ENCODE results near the gene HHATL.

Gene HHATL

DNA sequence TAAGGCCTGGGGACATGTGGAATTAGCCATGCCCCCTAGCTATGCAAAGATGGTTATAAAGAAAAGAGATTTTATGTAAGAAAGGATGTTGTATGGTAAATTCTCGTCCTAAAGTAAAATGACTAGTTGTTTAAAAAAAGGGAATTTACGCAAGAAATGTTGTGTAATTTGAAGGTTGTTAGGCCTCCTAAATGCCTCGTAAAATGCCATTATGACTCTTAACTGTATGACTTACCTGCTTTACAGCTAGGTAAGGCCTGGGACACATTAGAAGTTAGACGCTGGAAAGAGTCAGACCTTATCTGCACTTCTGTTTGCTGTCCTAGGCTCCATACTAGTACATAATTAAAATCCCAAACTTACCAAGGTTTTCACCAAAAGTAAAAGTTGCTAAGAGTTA is 17.5 kb upstream of the HHATL start:
- TF ChIP-seq GFI1B (tag by site-specific recombination; IDR thresholded peaks at IDR 0.05) (no peak), KLF9 (tag by site-specific recombination; IDR thresholded peaks at IDR 0.05; ENCODE audit: low read depth) (no peak), ZBTB48 (tag by site-specific recombination; IDR thresholded peaks at IDR 0.05) (no peak), ZNF664 (tag by site-specific recombination; IDR thresholded peaks at IDR 0.05) (peak; percentile 13; the same call in 1 of the 2 replicates), ZSCAN30 (tag by site-specific recombination; IDR thresholded peaks at IDR 0.05) (no peak)
- TF ChIP-seq, protein P1, sequence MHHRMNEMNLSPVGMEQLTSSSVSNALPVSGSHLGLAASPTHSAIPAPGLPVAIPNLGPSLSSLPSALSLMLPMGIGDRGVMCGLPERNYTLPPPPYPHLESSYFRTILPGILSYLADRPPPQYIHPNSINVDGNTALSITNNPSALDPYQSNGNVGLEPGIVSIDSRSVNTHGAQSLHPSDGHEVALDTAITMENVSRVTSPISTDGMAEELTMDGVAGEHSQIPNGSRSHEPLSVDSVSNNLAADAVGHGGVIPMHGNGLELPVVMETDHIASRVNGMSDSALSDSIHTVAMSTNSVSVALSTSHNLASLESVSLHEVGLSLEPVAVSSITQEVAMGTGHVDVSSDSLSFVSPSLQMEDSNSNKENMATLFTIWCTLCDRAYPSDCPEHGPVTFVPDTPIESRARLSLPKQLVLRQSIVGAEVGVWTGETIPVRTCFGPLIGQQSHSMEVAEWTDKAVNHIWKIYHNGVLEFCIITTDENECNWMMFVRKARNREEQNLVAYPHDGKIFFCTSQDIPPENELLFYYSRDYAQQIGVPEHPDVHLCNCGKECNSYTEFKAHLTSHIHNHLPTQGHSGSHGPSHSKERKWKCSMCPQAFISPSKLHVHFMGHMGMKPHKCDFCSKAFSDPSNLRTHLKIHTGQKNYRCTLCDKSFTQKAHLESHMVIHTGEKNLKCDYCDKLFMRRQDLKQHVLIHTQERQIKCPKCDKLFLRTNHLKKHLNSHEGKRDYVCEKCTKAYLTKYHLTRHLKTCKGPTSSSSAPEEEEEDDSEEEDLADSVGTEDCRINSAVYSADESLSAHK (tag by site-specific recombination; IDR thresholded peaks at IDR 0.05): no peak
- TF ChIP-seq, protein P2, sequence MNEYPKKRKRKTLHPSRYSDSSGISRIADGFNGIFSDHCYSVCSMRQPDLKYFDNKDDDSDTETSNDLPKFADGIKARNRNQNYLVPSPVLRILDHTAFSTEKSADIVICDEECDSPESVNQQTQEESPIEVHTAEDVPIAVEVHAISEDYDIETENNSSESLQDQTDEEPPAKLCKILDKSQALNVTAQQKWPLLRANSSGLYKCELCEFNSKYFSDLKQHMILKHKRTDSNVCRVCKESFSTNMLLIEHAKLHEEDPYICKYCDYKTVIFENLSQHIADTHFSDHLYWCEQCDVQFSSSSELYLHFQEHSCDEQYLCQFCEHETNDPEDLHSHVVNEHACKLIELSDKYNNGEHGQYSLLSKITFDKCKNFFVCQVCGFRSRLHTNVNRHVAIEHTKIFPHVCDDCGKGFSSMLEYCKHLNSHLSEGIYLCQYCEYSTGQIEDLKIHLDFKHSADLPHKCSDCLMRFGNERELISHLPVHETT (tag by site-specific recombination; IDR thresholded peaks at IDR 0.05): no peak
- CTCF ChIA-PET: interaction anchor here (0.6 kb wide), 1 partner anchor 221 kb away, joined by 3 read pairs; no protein-coding TSS in a partner anchor
- Histone ChIP-seq H3K4me3 (ENCODE audit: low read depth, low read length) (no peak overlapping the region), H3K36me3 (ENCODE audit: control insufficient read depth in 2 of 2, insufficient read depth in 1 of 2, low read length in 2 of 2) (no peaks in the 10 kb centered on the region), H3K9me3 (ENCODE audit: control insufficient read depth, insufficient read depth, low read depth, low read length) (no peaks in the 10 kb centered on the region), H3K27ac (ENCODE audit: extremely low read depth, low read depth, low read length) (no peak overlapping the region), H3K4me1 (ENCODE audit: control insufficient read depth, insufficient read depth, low read length) (no peaks in the 10 kb centered on the region)
- POLR2A ChIA-PET: no interaction called here

GRCh38 chr3:42719002-42719401 is 16.4 kb upstream of the HHATL start:
- Histone ChIP-seq H3K9me3 (ENCODE audit: control insufficient read depth, insufficient read depth, low read depth, low read length) (no peaks in the 10 kb centered on the region), H3K27ac (ENCODE audit: extremely low read depth, low read depth, low read length) (no peak overlapping the region), H3K4me1 (ENCODE audit: control insufficient read depth, insufficient read depth, low read length) (no peaks in the 10 kb centered on the region), H3K36me3 (ENCODE audit: control insufficient read depth in 2 of 2, insufficient read depth in 1 of 2, low read length in 2 of 2) (no peaks in the 10 kb centered on the region), H3K4me3 (ENCODE audit: low read depth, low read length) (no peak overlapping the region)
- TF ChIP-seq ZBTB49 (tag by site-specific recombination; IDR thresholded peaks at IDR 0.05; ENCODE audit: low read depth) (no peak), KLF16 (tag by site-specific recombination; IDR thresholded peaks at IDR 0.05) (no peak), ZNF223 (tag by site-specific recombination; IDR thresholded peaks at IDR 0.05) (no peak), ZBTB1 (tag by site-specific recombination; IDR thresholded peaks at IDR 0.05) (no peak), ZNF777 (tag by site-specific recombination; IDR thresholded peaks at IDR 0.05; ENCODE audit: borderline replicate concordance) (no peak), ZEB2 (tag by site-specific recombination; IDR thresholded peaks at IDR 0.05) (no peak), PATZ1 (tag by site-specific recombination; IDR thresholded peaks at IDR 0.05) (no peak), SCRT2 (tag by site-specific recombination; IDR thresholded peaks at IDR 0.05) (no peak), BCL11A (tag by site-specific recombination; IDR thresholded peaks at IDR 0.05; ENCODE audit: low read depth) (no peak), SETDB1 (IDR thresholded peaks at IDR 0.05; ENCODE audit: insufficient read length, low read length) (no peak), ZNF324 (tag by site-specific recombination; IDR thresholded peaks at IDR 0.05) (no peak)
- TF ChIP-seq, protein P3, sequence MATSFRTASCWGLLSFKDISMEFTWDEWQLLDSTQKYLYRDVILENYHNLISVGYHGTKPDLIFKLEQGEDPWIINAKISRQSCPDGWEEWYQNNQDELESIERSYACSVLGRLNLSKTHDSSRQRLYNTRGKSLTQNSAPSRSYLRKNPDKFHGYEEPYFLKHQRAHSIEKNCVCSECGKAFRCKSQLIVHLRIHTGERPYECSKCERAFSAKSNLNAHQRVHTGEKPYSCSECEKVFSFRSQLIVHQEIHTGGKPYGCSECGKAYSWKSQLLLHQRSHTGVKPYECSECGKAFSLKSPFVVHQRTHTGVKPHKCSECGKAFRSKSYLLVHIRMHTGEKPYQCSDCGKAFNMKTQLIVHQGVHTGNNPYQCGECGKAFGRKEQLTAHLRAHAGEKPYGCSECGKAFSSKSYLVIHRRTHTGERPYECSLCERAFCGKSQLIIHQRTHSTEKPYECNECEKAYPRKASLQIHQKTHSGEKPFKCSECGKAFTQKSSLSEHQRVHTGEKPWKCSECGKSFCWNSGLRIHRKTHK (tag by site-specific recombination; IDR thresholded peaks at IDR 0.05): no peak
- CTCF ChIA-PET: no interaction called here
- POLR2A ChIA-PET: no interaction called here
